Prostate gland (tissue), 2 donors: ENCODE results near the gene DLK1.

Experiments
- CTCF ChIP-seq, 4 experiments: fragments of 200-600 bp in 2 of 4; fragments of 450-650 bp in 2 of 4; sonication (generic) in 2 of 4; IDR thresholded peaks; 1 replicate in 3 of 4; 2 replicates in 1 of 4; pipeline ENCODE4 v1.5.1; 2016 to 2019; ENCODE audit warnings: antibody characterized with exemption in 4 of 4, mild to moderate bottlenecking in 2 of 4, moderate library complexity in 2 of 4
- POLR2A ChIP-seq: fragments of 450-650 bp; IDR thresholded peaks from one replicate; pipeline ENCODE4 v1.6.1; 2016; ENCODE audit warnings: antibody characterized with exemption, mild to moderate bottlenecking

GRCh38 chr14:100729982-100730381 lies 3.3 kb downstream of the DLK1 start:
- no peak for TF ChIP-seq CTCF (IDR thresholded peaks at IDR 0.05)
- no peak for TF ChIP-seq POLR2A
